SK-N-SH (cell line): Measurements from ENCODE around the gene ALS2CL. TPM values are rescaled to one million over a fixed set of nuclear protein-coding genes. Genes with fewer than 3 reads are reported as not detected.
A peak's percentile ranks its signal among the peaks of the same experiment; 100 is the strongest.

Source experiments
- CTCF ChIA-PET: fragments of 300-600, 350-600 bp; formaldehyde crosslinking; extraction: SDS; loops from one replicate; lab custom pipeline; 2021; lab: Yijun Ruan, JAX
- POLR2A ChIA-PET: fragments of 350-600 bp; sonication (Branson Sonifier 250); formaldehyde crosslinking; extraction: SDS; loops from one replicate; lab custom pipeline; 2020; ENCODE audit warnings: antibody characterized with exemption, inconsistent platforms; lab: Yijun Ruan, JAX
- DNase-seq: peaks from one replicate; pipeline ENCODE4 v3.0.0; 2012
- H2AFZ ChIP-seq: fragments of 200-600 bp; sonication (generic); 2 replicates; pipeline ENCODE4 v1.8.1; 2016; ENCODE audit warnings: antibody characterized with exemption, mild to moderate bottlenecking, low read depth
- H3F3A ChIP-seq: fragments of 200-600 bp; sonication (generic); replicated peaks from 2 replicates; pipeline ENCODE3; 2016; ENCODE audit warnings: antibody characterized with exemption, mild to moderate bottlenecking; ENCODE audit not compliant: insufficient read depth
- H3K27ac ChIP-seq, 2 experiments: fragments of 200-500 bp in 1 of 2; fragments of 200-600 bp in 1 of 2; sonication (Bioruptor generic) in 1 of 2; sonication (generic), shearing (Covaris generic) in 1 of 2; 2 replicates each; pipeline versions ENCODE4 v1.5.1 to v1.6.1; 2014 to 2016; ENCODE audit warnings: low read depth in 2 of 2, inconsistent platforms in 1 of 2, low read length in 1 of 2, mild to moderate bottlenecking in 1 of 2, mixed read lengths in 1 of 2
- H3K27me3 ChIP-seq: fragments of 200-600 bp; sonication (generic), shearing (Covaris generic); 2 replicates; pipeline ENCODE4 v1.6.1; 2016; ENCODE audit warnings: mixed run types; ENCODE audit not compliant: insufficient read depth
- H3K36me3 ChIP-seq, 2 experiments: fragments of 200-500 bp in 1 of 2; fragments of 200-600 bp in 1 of 2; sonication (Bioruptor generic) in 1 of 2; sonication (generic) in 1 of 2; replicated peaks in 1 of 2; 2 replicates each; pipeline versions ENCODE3 to v1.5.1; 2014 to 2016; ENCODE audit warnings: low read length in 1 of 2, mild to moderate bottlenecking in 1 of 2; ENCODE audit not compliant: insufficient read depth in 2 of 2, control insufficient read depth in 1 of 2
- H3K4me1 ChIP-seq, 2 experiments: fragments of 200-500 bp in 1 of 2; fragments of 200-600 bp in 1 of 2; sonication (Bioruptor generic) in 1 of 2; sonication (generic), shearing (Covaris generic) in 1 of 2; 2 replicates each; pipeline versions ENCODE4 v1.5.1 to v1.6.1; 2014 to 2016; ENCODE audit warnings: low read depth in 1 of 2, low read length in 1 of 2, mixed run types in 1 of 2; ENCODE audit not compliant: insufficient read depth in 2 of 2, control insufficient read depth in 1 of 2
- H3K4me2 ChIP-seq: fragments of 200-600 bp; sonication (generic), shearing (Covaris generic); 2 replicates; pipeline ENCODE4 v1.6.1; 2017; ENCODE audit warnings: mixed run types
- H3K4me3 ChIP-seq, 2 experiments: fragments of 200-500 bp in 1 of 2; fragments of 200-600 bp in 1 of 2; sonication (Bioruptor generic) in 1 of 2; sonication (generic), shearing (Covaris generic) in 1 of 2; 2 replicates each; pipeline versions ENCODE4 v1.5.1 to v1.8.1; 2014 to 2016; ENCODE audit warnings: low read depth in 2 of 2, inconsistent platforms in 1 of 2, low read length in 1 of 2, mild to moderate bottlenecking in 1 of 2, mixed read lengths in 1 of 2, moderate library complexity in 1 of 2
- H3K79me2 ChIP-seq: fragments of 200-600 bp; sonication (generic); 2 replicates; pipeline ENCODE4 v1.8.1; 2017; ENCODE audit warnings: mild to moderate bottlenecking; ENCODE audit not compliant: insufficient read depth
- H3K9ac ChIP-seq: fragments of 200-600 bp; sonication (generic); 2 replicates; pipeline ENCODE4 v1.6.1; 2017; ENCODE audit warnings: mixed run types
- H3K9me2 ChIP-seq: fragments of 200-600 bp; sonication (generic); 2 replicates; pipeline ENCODE4 v1.6.1; 2017; ENCODE audit warnings: mixed run types
- H3K9me3 ChIP-seq: fragments of 200-600 bp; sonication (generic); 2 replicates; pipeline ENCODE4 v1.6.1; 2017; ENCODE audit warnings: mixed run types, mild to moderate bottlenecking, moderate library complexity
- H4K20me1 ChIP-seq: fragments of 200-600 bp; sonication (generic); 2 replicates; pipeline ENCODE4 v1.6.1; 2017; ENCODE audit warnings: mild to moderate bottlenecking, mixed run types; ENCODE audit not compliant: insufficient read depth
- CHD2 ChIP-seq: fragments of 150-350 bp; IDR thresholded peaks from 2 replicates; pipeline ENCODE4 v1.6.1; 2018; ENCODE audit warnings: low read length; ENCODE audit not compliant: partially characterized antibody
- CTCF ChIP-seq: fragments of 200-600 bp; sonication (generic); IDR thresholded peaks from 2 replicates; pipeline ENCODE4 v1.6.1; 2017; ENCODE audit warnings: antibody characterized with exemption, mild to moderate bottlenecking, moderate library complexity
- EP300 ChIP-seq, 2 experiments: IDR thresholded peaks; 2 replicates each; pipeline versions ENCODE4 v1.4.0 to v1.6.1; 2012; ENCODE audit warnings: borderline replicate concordance in 1 of 2, low read depth in 1 of 2, low read length in 1 of 2
- FOSL2 ChIP-seq: IDR thresholded peaks from 2 replicates; pipeline ENCODE4 v1.4.0; 2012; ENCODE audit warnings: low read depth, mild to moderate bottlenecking, moderate library complexity, borderline replicate concordance
- GATA2 ChIP-seq: sonication (generic); formaldehyde crosslinking; IDR thresholded peaks from 2 replicates; pipeline ENCODE4 v1.5.0; 2020; ENCODE audit warnings: mild to moderate bottlenecking, missing genetic modification reagents
- MAX ChIP-seq: IDR thresholded peaks from 2 replicates; pipeline ENCODE4 v1.4.0; 2012; ENCODE audit warnings: low read depth
- MEF2A ChIP-seq: IDR thresholded peaks from 2 replicates; pipeline ENCODE4 v1.4.0; 2012; ENCODE audit warnings: low read depth, borderline replicate concordance
- NRF1 ChIP-seq: IDR thresholded peaks from 2 replicates; pipeline ENCODE4 v1.6.1; 2012; ENCODE audit warnings: low read depth, mild to moderate bottlenecking, low read length
- RCOR1 ChIP-seq: fragments of 150-350 bp; IDR thresholded peaks from 2 replicates; pipeline ENCODE4 v1.6.1; 2017; ENCODE audit warnings: antibody characterized with exemption, low read length
- RFX5 ChIP-seq: IDR thresholded peaks from 2 replicates; pipeline ENCODE4 v1.6.1; 2012; ENCODE audit warnings: mild to moderate bottlenecking, improper control_type of control experiment, low read length
- TCF12 ChIP-seq: IDR thresholded peaks from 2 replicates; pipeline ENCODE4 v1.4.0; 2012
- YY1 ChIP-seq: IDR thresholded peaks from 2 replicates; pipeline ENCODE4 v1.4.0; 2012; ENCODE audit warnings: low read depth, mild to moderate bottlenecking
- WGBS: methylation state at CpG from one replicate; pipeline ENCODE4 v1.1.6; 2017; ENCODE audit warnings: low lambda C conversion rate; 5-methylcytosine and 5-hydroxymethylcytosine counted together
- polyA plus RNA-seq, 3 experiments: library from polyadenylated mRNA; depleted of rRNA; stranded (reverse); fragments of >200 nt; gene quantifications; 2 replicates each; pipeline ENCODE4 v1.2.3, GENCODE V29; 2012

The ALS2CL gene
- polyA plus RNA-seq, 1 of the 3 experiments (the other 2 are of a cell fraction): 0.18 TPM

GRCh38 chr3:46648096-46648495, 45.4 kb downstream of the ALS2CL start (continued):
- TF ChIP-seq YY1: no peak
- no peak for TF ChIP-seq GATA2 (CRISPR knock-in tag)
- no peak for TF ChIP-seq RCOR1
- TF ChIP-seq NRF1: no peak
- TF ChIP-seq FOSL2: no peak
- TF ChIP-seq CHD2: no peak
- no peak for TF ChIP-seq EP300 (IDR thresholded peaks at IDR 0.05; ENCODE audit: borderline replicate concordance in 1 of 2, low read depth in 1 of 2, low read length in 1 of 2)
- TF ChIP-seq TCF12: no peak

GRCh38 chr3:46646700-46647099, 46.8 kb downstream of the ALS2CL start:
- POLR2A ChIA-PET: no interaction called here
- H3K9ac ChIP-seq: no peak overlapping the region
- H4K20me1 ChIP-seq: no peaks in the 10 kb centered on the region
- TF ChIP-seq TCF12: peak; percentile 69
- TF ChIP-seq MAX: peak; percentile 80; the same call in 1 of the 2 replicates
- no peak for TF ChIP-seq CTCF
- TF ChIP-seq MEF2A: no peak
- TF ChIP-seq NRF1: no peak
- TF ChIP-seq, all 33 proteins: peak for 2
- Histone ChIP-seq H3K27ac (no peak overlapping the region), H3K79me2 (no peaks in the 10 kb centered on the region), H3K4me3 (no peak overlapping the region), H3K9me2 (no peaks in the 10 kb centered on the region), H3K4me2 (no peak overlapping the region), H3K36me3 (no peaks in the 10 kb centered on the region), H3K27me3 (no peaks in the 10 kb centered on the region; the same call in 1 of the 2 replicates), H3K9me3 (no peaks in the 10 kb centered on the region), H2AFZ (no peak overlapping the region), H3F3A (no peaks in the 10 kb centered on the region), H3K4me1 (no peaks in the 10 kb centered on the region)
- DNase-seq: no peak
- WGBS: 21% methylated on average over 4 of the region's 6 CpGs
- CTCF ChIA-PET: no interaction called here

- WGBS: 0% methylated on average over 1 of the region's 1 CpG
- Histone ChIP-seq H3K4me2 (no peak overlapping the region), H4K20me1 (no peaks in the 10 kb centered on the region), H3K27ac (no peak overlapping the region)
- CTCF ChIA-PET: no interaction called here
- no peak for DNase-seq
- TF ChIP-seq TCF12 (no peak), CHD2 (no peak), FOSL2 (no peak), RFX5 (no peak)
- TF ChIP-seq, all 33 proteins: peak for 0
- Histone ChIP-seq H3K4me1 (no peaks in the 10 kb centered on the region), H3K9me2 (no peaks in the 10 kb centered on the region), H3K9ac (no peak overlapping the region), H2AFZ (no peak overlapping the region), H3K36me3 (no peaks in the 10 kb centered on the region), H3K9me3 (no peaks in the 10 kb centered on the region), H3K4me3 (no peak overlapping the region), H3K27me3 (no peaks in the 10 kb centered on the region; the same call in 1 of the 2 replicates), H3F3A (no peaks in the 10 kb centered on the region), H3K79me2 (no peaks in the 10 kb centered on the region)
- POLR2A ChIA-PET: no interaction called here
Measured at GRCh38 chr3:46643701-46644100, 49.8 kb downstream of the ALS2CL start.
